T-helper 1 cell (primary cell): ENCODE measurements around the gene LRRC28.

ENCODE experiments used
- DNase-seq, 5 donors: peaks; one replicate each; pipeline ENCODE4 v3.0.0-alpha.2; 2012 to 2020

Gene LRRC28

DNA sequence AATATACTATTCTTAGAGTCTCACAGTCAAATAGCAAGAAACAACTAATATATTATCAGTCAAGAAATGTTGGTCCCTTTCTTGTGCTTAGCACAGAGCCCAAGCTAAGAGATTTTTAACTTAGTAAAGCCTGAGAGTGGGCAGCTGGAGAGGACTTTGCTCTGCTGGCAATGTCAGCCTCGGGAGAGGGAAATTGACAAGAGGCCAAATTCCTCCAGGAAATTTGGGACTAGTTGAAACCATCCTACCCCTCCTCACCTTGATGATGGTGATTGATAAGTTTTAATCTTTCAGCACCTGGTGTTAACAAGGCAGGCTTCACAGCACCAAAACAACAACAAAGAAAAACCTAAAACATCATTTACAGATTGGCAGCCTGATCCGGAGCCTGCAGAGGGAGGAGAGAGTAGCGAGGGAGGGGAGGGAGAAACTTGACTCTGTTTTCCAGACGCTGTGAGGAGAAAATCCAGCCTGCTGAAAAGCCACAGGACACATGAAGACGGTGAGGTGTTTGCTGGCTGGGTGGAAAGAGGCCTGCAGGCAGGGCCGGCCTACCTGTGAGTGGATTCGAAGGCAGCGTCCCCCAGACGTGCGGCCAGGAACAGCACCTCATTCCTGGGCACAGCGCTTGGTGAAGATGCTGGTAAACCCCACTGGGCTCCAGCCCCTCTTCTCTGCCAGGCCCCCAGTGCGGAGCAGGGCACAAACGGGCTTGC is 150.9 kb downstream of the LRRC28 start:
- DNase-seq = no peak

DNA sequence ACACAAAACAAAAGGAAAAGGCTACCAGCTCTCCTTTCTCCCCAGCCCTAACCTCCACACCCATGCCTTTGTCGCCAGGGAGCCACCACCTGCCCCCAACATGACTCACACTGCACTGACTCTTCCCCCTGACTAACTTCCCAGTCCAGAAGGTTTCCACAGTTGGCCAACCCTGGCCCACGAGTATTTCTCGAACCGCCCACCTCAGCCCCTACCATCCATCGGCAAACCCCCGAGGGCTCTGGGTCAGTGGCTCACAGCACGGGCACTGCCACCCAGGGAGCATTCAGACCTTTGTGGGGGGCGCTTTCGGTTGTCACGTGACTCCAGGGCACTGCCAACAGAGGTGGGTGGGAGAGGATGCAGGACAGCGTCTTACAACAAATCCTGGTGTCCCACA is 152.3 kb downstream of the LRRC28 start:
- no peak for DNase-seq

DNA sequence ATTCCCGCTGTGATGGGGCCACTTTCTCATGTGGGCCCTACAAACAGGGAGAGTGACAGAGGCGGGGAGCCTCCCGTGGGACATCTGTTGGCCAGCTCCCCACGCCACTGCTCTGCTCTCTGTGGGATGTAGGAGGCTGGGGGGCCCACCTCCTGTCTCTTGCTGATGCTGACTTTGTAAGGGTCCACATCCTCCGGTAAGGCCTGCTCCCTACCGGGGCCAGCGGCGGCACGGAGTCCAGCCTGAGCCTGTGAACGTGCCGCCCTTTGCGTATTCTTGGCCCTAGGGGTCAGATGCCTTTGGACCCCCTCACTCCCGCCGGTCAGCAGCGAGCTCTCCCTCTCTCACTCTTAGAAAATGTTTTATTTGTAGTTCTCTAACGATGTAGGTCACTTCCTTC is 153.2 kb downstream of the LRRC28 start:
- DNase-seq = no peak

DNA sequence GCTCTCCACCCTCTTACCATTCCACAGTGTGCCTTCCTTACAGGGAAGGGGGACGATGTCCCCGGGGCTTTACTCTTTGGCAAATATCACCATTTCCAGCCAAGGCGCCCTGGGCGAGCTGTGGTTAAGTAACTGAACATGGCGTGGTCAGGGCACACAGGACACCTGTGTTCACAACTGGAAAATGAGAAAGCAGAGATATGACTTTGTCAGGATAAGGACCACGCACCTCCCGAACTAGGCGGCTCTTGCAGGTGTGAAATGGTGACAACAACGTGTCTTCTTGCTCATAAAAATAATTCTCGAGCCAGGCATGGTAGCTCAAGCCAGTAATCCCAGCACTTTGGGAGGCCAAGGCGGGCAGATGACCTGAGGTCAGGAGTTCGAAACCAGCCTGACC is 154.8 kb downstream of the LRRC28 start:
- DNase-seq = no peak

DNA sequence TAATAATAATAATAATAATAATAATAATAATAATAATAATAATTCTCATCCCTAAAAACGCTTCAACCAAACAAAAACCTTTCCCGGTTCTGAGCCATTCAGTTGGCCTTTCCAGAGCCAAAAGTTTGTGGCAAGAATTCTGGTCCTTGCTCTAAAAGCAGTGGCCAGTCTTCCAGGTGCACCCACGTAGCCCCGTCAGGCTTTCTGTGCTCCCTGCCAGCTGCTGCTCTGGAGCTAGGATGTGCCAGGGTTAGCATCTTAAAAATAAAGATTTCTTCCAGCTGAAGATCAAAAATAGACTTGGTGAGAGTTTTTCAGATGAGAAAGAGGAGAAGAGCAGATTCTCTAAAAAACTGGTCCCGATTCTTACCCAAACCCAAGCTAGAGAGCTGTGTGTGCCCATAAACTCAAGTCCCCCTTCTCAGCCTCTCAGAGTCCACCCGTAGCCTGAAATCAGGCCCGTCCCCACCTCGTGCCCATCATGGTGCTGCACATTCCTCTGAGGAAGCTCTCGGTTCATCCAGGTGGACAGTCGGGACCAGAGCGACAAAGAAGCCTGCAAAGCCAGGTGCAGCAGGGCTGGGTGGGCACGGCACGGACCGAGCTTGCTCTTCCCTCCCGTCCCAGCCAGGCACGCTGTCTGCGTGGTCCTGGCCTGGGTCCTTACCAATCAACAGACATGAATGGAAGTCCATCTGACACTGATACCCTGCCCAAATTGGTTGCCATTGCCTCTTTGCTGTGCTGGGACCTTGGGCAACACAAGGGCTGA is 155.6 kb downstream of the LRRC28 start:
- no peak for DNase-seq

DNA sequence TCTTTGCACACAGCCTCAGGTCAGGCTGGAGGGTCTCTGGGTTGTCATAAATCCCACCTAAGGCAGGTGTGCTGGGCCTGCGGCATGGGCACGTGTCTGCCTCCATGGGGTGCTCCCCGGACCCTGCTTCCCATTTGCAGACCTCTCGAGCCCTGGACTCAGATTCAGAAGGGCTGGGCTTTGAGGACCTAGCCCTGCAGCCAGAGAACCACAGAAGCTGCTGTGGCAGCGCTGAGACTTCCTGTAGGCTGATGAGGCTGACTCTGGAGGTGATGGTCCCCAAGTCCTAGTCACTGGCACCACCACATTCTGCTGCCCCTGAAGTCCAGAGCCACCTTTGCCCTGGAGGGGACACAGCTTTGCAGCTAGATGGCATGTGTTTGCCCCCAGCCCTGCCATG is 156.4 kb downstream of the LRRC28 start:
- no peak for DNase-seq

DNA sequence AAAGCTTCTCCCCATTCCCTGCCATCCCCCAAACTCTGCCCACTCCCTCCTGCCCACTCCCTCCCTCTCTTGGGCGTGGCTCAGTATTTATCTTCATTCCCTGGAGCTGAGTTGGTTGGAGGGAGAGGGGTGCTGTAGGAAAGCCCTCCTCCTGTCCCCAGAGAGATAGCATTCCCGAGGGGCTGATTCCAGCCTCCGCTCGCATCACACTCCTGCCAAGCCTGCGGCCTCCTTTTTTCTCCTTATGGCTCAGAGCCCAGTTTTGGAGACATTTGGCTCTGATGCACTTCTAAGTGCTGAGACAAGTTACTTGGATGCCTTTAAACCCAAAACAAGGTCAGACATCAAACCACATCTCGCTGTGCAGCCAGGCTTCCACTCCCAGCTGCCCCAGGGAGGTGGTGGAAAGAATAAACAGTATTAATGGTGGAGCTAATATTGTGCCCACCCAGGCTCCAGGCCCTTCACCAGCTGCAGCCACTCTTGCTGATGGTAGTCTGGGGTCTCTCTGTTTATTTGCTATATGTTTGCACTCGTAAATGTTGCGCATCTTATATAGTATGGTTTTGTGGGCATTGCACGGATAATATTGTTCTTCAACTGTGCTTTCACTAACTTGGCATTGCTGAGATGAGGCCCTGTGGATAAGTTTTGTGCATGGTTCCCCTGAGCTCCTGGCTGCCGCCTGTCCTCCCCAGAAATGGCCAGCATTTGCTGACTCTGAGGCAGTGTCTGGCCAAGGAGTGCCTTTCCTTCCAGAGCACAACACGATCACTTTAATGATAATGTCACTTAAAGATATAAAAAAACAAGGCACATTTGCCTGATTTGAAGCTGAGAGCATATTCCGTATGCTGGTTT is 157.2 kb downstream of the LRRC28 start:
- no peak for DNase-seq

DNA sequence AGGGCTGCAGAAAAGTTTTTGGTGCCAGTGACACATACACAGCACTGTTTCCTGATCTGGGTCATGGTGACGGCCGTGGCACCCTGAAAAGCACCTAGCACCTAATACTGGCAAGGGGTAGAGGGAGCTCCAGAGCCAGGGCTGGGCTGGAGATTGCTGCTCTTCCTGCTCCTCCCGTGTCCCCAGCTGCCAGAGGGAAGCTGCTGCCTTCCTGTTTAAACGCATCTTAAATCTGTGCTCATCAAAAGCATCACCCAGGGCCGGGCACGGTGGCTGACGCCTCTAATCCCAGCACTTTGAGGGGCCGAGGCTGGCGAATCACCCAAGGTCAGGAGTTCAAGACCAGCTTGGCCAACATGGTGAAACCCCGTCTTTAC is 157.8 kb downstream of the LRRC28 start:
- peak in 1 of 5 donors; percentile 25 for DNase-seq

DNA sequence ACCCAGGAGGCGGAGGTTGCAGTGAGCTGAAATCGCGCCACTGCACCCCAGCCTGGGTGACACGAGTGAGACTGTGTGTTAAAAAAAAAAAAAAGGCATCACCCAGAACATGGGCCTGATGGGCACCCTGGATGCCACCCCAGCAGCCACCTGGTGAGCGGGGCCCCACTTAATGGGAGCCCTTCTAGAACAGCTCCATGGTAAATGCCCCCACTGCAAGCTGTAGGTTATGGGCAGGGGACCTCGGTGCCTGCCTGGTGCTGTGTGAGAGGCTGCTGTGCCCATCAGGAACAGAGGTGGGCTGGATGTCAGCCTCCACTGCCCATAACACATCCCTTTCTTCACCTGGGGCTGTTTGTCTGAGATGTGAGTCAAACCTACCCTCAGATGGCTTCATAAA is 158.3 kb downstream of the LRRC28 start:
- no peak for DNase-seq

DNA sequence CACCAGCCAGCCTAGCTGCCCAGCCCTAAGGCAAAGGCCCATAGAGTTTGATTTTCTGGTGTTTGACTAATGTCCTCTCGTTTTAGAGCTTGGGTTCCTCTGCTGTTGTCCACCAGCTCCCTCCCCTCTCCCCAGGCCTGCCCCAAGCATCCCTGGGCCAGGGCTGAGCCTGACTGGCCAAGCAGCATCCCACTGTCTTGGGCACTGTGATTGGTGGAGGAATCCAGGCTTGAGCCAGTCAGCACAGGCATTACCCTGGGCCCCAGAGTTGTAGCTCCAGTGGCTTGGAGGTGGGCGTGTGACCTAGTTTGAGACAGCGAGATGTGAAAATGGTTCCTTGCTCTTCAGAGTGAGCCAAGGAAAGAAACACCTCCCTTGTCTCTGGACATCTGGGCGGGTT is 159.2 kb downstream of the LRRC28 start:
- no peak for DNase-seq

DNA sequence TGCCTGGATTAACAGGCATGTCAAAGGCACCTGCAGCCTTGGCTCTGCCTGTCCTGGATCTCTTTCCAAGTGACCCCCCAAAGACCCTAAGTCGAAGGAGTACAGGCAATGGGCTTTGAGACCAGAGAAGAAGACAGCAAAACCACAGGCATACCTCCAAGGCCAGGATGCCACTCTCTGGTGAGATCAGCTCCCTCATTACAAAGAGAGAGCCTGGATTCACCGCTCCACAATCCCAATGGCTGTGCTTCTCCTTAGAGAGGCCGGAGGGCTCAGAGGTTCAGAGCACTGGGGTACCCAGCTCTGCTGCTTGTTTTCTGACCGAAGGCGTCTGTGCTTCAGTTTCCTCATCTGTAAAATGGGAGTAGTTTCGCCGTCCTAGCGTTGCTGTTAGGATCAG is 160.0 kb downstream of the LRRC28 start:
- no peak for DNase-seq

DNA sequence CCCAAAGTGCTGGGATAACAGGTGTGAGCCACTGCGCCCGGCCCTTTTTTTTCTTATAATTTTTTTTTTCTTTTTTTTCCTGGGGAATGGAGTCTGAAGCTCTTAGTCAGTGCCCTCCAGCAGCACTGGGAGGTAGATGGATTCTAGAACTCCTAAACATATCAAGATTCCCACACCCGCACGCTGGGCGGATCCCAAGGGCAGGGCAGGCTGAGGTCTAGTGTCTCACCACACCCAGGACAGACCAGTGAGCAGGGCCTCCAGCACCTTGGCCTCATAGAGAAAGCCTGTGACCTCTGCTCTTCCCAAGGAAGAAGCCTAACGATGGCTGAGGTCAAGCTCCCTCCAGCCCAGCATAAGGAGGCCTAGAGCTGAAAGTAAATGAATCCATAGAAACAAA is 160.8 kb downstream of the LRRC28 start:
- no peak for DNase-seq

DNA sequence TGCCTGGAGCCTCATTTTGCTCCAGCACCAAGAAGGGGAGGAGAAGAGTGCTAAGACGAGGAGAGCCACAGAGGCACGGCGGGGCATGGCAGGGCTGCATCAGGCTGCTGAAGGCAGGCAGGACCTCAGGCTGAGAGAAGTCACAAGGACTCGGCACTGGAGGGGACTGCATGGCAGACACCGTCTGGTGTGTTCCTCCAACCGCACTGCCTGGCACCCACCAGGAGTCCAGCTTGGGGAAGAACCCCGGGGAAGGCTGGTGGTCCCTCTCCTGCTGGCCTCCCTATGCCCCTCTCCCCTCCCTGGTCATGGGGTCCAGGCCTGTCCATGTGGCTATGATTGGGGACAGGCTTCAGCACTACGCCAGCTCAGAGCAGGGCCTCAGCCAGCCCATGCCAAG is 161.3 kb downstream of the LRRC28 start:
- no peak for DNase-seq

DNA sequence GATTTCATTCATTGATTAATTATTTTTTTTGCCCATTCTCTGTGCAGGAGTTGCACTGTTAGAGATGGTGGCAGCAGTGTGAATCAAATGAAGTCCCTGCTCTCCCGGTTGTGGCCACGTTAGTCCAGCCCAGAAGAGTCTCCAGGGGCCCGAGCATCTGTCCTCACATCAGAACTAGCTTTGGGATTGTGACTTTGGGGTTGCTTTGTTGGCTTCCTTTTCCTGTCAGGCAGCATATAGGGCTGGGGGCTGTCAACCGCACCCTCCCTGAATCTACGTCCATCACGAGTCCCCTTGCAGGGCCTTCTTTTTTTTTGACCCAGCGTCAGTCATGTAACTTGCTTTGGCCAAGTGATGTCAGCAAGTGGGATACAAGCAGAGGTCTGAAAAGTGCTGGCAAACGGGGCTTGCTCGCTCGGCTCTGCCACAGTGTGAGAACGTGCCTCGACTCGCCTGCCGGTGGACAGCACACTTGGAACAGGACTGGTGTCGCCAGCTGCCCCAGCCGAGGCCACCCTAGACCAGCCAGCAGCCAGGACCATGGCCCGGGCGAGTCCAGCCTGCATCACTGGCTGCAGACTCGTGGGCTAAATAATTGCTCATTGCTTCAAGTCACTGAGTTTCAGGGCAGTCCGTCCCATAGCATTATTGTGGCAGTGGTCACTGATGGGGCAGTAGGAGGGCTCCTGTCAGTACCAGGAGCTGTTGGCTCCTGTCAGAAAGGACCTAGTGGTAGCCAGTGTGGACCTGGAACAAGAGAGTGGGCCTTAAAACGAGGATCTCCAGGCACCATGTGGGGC is 162.9 kb downstream of the LRRC28 start:
- no peak for DNase-seq

DNA sequence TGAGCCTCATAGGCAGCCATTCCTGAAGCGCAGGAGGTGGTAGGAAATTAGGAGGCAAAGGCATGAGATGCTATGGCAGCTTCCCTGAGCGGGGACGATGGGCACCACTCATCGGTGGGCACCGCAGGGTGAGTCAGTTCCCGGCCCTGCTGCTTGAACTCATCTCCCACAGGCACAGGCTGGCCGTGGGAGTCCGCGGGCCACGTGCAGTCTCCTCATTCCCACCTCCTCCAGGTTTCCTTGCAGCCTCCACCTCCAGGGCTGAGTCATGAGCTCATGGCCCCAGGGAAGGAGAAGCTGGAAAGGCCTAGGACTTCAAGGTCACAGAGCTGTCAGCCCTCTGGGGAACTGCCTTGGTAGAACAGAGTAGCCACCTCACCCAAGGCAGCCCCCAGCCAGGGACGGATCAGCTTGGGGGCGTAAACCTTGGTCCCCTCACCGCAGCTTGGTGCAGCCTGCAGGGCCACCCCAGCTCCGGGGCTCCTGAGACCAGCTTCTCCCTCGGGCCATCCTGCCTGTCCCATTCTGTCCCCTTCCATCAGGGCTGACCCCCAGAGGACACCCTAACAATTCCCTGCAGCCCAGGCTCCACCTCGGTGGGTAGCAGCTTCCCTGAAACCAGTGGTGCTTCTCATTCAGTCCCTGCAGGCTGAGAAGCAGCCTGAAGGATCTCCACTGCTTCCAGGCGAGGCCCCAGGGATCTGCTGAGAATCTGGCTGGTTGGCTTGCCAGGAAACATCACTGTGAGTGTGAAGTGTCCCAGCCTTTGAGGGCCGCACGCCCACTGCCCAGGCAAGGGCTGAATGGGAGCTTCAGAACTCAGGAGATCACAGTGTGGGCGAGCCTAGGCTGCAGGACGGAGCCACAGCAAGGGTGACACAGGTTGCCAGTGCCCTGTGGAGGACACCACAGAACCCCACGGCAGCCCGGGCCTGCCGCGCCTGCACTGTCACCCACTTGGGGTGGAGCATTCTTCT is 163.8 kb downstream of the LRRC28 start:
- DNase-seq = no peak

DNA sequence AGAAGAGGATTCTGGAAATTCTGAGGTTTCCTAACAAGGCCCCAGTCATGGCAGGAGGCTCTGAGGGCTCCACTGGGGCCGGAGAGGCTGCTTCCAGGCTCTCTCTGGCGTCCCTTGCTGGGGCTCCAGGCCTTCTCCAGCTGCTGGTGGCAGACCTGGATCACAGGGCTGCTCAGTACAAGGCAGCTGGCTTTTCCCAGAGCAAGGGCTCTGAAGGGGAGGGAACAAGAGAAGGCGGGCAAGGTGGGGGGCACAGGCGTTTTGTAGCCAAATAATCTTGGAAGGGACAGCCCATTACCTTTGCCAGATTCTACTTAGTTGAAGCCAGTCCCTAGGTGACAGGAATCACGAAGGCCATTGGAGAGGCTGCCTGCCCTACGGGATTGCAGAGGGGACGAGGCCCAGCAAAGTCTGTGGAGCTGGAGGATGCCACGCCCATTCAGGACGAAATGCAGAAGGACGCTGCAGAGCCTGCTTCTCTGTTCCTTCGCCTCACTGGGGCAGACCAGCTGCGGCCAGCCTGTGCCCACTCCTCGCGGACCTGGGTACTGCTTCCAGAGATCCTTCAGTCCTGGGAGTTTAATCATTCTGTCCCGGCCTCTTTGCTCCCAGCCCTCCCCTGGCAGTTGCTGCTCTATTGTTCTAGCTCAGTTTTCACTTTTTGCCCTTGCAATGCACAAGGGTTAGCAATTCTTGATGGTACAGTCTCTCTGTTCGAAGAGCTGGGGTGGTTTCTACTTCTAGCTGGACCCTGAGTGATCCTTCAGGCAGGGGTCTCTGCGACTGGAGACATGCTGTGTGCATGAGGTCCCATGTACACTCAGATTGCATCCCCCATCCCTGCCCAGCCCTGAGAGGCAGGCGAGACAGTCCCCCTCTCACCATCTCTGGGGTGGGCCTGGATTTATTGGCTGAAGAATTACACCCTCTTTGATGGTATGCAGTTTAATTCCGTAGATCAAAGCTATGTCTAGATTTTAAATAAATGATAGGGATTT is 165.2 kb downstream of the LRRC28 start:
- no peak for DNase-seq

DNA sequence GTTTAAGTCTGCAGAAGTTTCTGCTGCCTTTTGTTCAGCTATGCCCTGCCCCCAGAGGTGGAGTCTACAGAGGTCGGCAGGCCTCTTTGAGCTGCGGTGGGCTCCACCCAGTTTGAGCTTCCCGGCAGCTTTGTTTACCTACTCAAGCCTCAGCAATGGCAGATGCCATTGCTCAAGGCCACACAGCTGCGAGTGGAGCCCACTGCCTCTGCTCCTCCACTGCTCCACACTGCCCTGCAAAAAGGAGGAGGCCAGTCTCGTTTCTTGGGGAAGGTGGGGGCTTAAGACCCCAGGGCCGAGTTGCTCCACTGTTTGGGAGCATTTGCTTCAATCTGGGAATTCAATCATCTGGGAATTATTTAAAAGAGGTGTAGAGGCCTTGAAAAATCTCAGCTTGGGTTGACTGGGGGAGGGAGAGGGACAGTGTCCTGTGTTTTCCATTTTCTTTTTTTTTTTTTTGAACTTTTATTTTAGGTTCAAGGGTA is 169.9 kb downstream of the LRRC28 start:
- peak in 2 of 5 donors; percentile 24 to 73 for DNase-seq

DNA sequence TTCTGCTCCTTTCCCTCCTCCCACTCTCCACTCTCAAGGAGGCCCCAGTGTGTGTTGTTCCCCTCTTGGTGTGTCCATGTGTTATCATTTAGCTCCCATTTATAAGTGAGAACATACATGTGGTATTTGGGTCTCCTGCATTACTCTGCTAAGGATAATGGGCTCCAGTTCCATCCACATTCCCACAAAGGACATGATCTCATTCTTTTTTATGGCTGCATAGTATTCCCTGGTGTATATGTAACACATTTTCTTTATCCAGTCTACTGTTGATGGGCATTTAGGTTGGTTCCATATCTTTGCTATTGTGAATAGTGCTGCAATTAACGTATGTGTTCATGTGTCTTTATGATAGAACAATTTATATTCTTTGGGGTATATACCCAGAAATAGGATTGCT is 170.5 kb downstream of the LRRC28 start:
- DNase-seq = no peak

DNA sequence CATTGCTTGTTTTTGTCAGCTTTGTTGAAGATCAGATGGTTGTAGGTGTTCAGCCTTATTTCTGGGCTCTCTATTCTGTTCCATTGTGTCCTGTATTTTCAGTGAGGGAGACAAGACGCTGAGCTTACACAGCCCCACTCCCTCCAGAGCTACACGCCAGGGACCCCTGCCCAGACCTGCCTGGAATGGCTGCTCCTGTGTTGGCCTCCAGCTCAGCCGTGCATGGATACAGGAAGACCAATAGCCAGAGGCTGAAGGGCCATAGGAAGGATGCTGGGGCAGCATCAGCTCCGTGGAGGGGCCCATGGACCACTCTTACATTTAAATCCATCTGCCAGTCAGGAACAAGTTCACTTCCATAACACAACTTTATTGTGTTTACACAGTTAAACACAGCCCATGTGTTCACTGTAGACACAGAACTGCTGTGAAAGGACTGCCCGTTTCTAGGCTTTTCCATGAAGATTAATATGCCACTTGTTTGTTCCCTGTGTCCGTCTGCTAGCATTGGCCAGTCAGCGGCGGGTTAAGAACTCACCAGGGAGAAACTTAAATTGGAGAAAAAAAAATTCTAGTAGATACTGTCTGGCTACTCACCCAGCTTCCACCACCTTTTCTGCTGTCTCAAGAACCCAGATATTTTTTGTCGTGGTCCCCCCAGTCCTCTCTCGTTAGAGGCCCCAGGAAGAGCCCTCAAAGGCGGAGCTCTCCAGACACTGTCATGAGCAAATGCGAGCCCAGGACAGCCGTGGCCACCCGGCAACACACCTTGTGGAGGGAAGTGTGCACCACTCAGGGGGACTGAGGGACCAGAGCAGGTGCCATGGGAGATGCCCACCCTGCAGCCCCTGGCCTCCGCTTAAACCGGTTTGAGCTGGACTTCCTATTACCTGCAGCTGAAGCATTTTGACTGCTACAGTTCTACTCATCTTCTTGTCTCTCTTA is 172.2 kb downstream of the LRRC28 start:
- no peak for DNase-seq
